Right lobe of liver (tissue), 4 donors: ENCODE results near the gene TSC22D3.

Experiments used
- POLR2A ChIP-seq: fragments of 450-650 bp; IDR thresholded peaks from one replicate; pipeline ENCODE4 v1.6.1; 2017; ENCODE audit warnings: antibody characterized with exemption, mild to moderate bottlenecking
- TF ChIP-seq, protein P1 (sequence below), 4 donors: fragments of 200-600 bp in 3 of 4; fragments of 450-650 bp in 1 of 4; IDR thresholded peaks; one replicate each; pipeline versions ENCODE4 v1.5.1 to v1.8.0; 2016 to 2022; ENCODE audit warnings: antibody characterized with exemption in 4 of 4, mild to moderate bottlenecking in 2 of 4
- donor health status: DM: no; HTN: no; CAD: no.
- donor health status: DM: no; HTN: no; CAD: no.
- donor health status: DM: no; HTN: yes; CAD: no.

DNA sequence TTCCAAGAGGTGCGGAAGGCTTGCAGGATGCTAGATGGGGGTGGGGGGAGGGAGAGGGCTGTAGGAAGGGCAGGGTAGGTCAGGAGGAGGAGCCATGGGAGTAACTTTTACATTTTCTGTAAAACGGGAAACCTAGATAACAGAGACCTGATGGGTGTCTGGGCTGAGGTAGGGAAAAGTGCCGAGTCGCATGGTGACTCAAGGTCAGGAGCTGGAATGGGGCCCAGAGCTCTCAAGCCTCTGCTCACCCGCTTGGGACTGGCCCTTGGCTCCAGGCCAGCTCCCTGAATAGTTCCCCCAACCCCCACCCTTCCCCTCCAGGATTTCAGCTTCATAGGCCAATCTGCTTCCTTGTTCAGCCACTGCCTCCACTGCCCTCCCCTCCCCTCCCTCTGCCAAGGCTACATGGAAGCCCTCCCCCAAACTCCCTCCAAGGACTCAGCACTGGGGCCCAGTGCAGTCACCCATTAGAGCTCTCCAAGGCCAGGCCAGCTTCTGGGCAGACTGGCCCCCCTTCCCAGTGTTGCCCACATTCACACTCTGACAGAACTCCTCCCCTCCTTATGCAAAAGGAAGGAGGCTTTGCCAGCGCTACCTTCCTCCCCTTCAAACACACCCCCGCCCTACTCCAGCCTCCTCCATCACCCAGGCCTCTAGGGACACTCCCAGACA is 43.6 kb downstream of the TSC22D3 start:
- TF ChIP-seq, protein P1, sequence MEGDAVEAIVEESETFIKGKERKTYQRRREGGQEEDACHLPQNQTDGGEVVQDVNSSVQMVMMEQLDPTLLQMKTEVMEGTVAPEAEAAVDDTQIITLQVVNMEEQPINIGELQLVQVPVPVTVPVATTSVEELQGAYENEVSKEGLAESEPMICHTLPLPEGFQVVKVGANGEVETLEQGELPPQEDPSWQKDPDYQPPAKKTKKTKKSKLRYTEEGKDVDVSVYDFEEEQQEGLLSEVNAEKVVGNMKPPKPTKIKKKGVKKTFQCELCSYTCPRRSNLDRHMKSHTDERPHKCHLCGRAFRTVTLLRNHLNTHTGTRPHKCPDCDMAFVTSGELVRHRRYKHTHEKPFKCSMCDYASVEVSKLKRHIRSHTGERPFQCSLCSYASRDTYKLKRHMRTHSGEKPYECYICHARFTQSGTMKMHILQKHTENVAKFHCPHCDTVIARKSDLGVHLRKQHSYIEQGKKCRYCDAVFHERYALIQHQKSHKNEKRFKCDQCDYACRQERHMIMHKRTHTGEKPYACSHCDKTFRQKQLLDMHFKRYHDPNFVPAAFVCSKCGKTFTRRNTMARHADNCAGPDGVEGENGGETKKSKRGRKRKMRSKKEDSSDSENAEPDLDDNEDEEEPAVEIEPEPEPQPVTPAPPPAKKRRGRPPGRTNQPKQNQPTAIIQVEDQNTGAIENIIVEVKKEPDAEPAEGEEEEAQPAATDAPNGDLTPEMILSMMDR (IDR thresholded peaks at IDR 0.05): no peak
- TF ChIP-seq POLR2A: no peak
